Natural killer cell (primary cell): Measurements from ENCODE around the gene TSFM. TPM values are rescaled to one million over a fixed set of nuclear protein-coding genes. Genes with fewer than 3 reads are reported as not detected.

Experiments
- ATAC-seq, 3 donors: fragments of 150-1000 bp in 2 of 3; fragments of 200-7000 bp in 1 of 3; cut with Tn5 transposase; 1 replicate in 1 of 3; 2 replicates in 2 of 3; pipeline ENCODE4 v1.10.0; 2021; ENCODE audit warnings: mild to moderate bottlenecking in 2 of 3, moderate library complexity in 2 of 3
- DNase-seq, 2 donors: peaks; one replicate each; pipeline versions ENCODE4 v3.0.0 to v3.0.0-alpha.2; 2013 to 2021; ENCODE audit warnings: mixed read lengths in 1 of 2
- H3K27ac ChIP-seq: one replicate; pipeline ENCODE4 v1.5.1; 2013; ENCODE audit warnings: mild to moderate bottlenecking, low read length
- H3K27me3 ChIP-seq: one replicate; pipeline ENCODE4 v1.6.1; 2013; ENCODE audit warnings: low read length; ENCODE audit not compliant: control insufficient read depth, insufficient read depth
- H3K36me3 ChIP-seq: one replicate; pipeline ENCODE4 v1.6.1; 2013; ENCODE audit warnings: low read length; ENCODE audit not compliant: control insufficient read depth, insufficient read depth
- H3K4me1 ChIP-seq: one replicate; pipeline ENCODE4 v1.6.1; 2013; ENCODE audit warnings: low read length; ENCODE audit not compliant: control insufficient read depth, insufficient read depth
- H3K4me3 ChIP-seq: one replicate; pipeline ENCODE4 v1.5.1; 2013; ENCODE audit warnings: low read length
- H3K9me3 ChIP-seq: one replicate; pipeline ENCODE4 v1.6.1; 2013; ENCODE audit warnings: low read length; ENCODE audit not compliant: control insufficient read depth, insufficient read depth
- H3K27ac Mint-ChIP-seq, 2 donors: one replicate each; pipeline ENCODE4 v1.8.0; 2022; ENCODE audit warnings: mild to moderate bottlenecking in 2 of 2, mixed read lengths in 2 of 2, moderate library complexity in 1 of 2
- H3K27me3 Mint-ChIP-seq, 2 donors: one replicate each; pipeline ENCODE4 v1.8.0; 2022; ENCODE audit warnings: low read depth in 2 of 2, mixed read lengths in 2 of 2
- H3K36me3 Mint-ChIP-seq: one replicate; pipeline ENCODE4 v1.8.0; 2022; ENCODE audit warnings: mixed read lengths
- H3K4me1 Mint-ChIP-seq, 2 donors: one replicate each; pipeline ENCODE4 v1.8.0; 2022; ENCODE audit warnings: mixed read lengths in 2 of 2
- H3K4me3 Mint-ChIP-seq: one replicate; pipeline ENCODE4 v1.8.0; 2022; ENCODE audit warnings: mild to moderate bottlenecking, moderate library complexity, mixed read lengths
- H3K9me3 Mint-ChIP-seq, 2 donors: one replicate each; pipeline ENCODE4 v1.8.0; 2022; ENCODE audit warnings: mixed read lengths in 2 of 2
- WGBS: methylation state at CpG from one replicate; pipeline ENCODE4 v1.1.7; 2013; ENCODE audit warnings: missing lambda C conversion rate; ENCODE audit not compliant: insufficient coverage; 5-methylcytosine and 5-hydroxymethylcytosine counted together
- intact Hi-C: fragments of 100-400 bp; cut with micrococcal nuclease; formaldehyde crosslinking; loops from one replicate; pipeline ENCODE4 v1.14.2; 2022
- total RNA-seq, 4 donors: library from RNA; stranded (reverse); fragments of 120-200 nt in 1 of 4; gene quantifications; one replicate each; pipeline versions ENCODE4 v1.2.3 to v1.2.4, GENCODE V29; 2013 to 2022
- TF ChIP-seq, protein P1 (sequence below): fragments of 200-600 bp; IDR thresholded peaks from one replicate; pipeline ENCODE4 v1.8.0; 2022; ENCODE audit warnings: antibody characterized with exemption

Gene TSFM
- total RNA-seq, 3 donors from 2014 or later (not counting 1 experiment from before 2014, with no cell fraction given): 17.6 to 19.7 (median 17.7) TPM

GRCh38 chr12:57777911-57778310 lies 4.7 kb upstream of the TSFM start:
- H3K4me3 Mint-ChIP-seq: no peak overlapping the region
- H3K9me3 Mint-ChIP-seq: no peaks in the 10 kb centered on the region
- Histone ChIP-seq H3K36me3 (no peaks in the 10 kb centered on the region), H3K4me1 (peaks cover 34% of the 10 kb centered on the region), H3K27ac (no peak overlapping the region), H3K27me3 (no peaks in the 10 kb centered on the region), H3K9me3 (no peaks in the 10 kb centered on the region), H3K4me3 (no peak overlapping the region)
- DNase-seq (no peak), ATAC-seq (no peak)
- intact Hi-C loops: no loop called here
- H3K4me1 Mint-ChIP-seq: peaks cover 19% of the 10 kb centered on the region in 2 donors
- H3K27ac Mint-ChIP-seq: no peak overlapping the region
- TF ChIP-seq, protein P1, sequence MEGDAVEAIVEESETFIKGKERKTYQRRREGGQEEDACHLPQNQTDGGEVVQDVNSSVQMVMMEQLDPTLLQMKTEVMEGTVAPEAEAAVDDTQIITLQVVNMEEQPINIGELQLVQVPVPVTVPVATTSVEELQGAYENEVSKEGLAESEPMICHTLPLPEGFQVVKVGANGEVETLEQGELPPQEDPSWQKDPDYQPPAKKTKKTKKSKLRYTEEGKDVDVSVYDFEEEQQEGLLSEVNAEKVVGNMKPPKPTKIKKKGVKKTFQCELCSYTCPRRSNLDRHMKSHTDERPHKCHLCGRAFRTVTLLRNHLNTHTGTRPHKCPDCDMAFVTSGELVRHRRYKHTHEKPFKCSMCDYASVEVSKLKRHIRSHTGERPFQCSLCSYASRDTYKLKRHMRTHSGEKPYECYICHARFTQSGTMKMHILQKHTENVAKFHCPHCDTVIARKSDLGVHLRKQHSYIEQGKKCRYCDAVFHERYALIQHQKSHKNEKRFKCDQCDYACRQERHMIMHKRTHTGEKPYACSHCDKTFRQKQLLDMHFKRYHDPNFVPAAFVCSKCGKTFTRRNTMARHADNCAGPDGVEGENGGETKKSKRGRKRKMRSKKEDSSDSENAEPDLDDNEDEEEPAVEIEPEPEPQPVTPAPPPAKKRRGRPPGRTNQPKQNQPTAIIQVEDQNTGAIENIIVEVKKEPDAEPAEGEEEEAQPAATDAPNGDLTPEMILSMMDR: no peak
- H3K27me3 Mint-ChIP-seq: no peaks in the 10 kb centered on the region
- H3K36me3 Mint-ChIP-seq: no peaks in the 10 kb centered on the region
- 95% methylated on average over 6 of the region's 7 CpGs for WGBS

DNA sequence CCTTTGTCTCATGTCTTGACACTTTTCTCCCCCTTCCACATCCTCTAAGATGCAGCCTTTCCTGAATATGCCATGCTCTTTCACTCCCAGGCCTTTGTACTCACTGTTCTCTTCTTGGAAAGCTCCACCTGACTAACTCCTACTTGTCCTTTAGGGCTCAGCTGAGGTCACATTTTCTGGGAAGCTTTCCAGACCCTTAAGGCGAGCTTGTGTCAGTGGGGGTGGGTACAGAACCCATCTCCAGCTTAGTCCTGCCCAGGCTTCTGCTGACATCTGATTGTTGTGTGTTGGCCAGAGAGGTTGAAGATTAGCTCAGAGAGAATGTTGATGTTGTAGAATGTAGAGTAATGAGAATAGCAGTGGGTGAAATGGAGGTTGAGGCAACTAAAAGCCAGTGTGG lies 2.9 kb upstream of the TSFM start:
- H3K27ac ChIP-seq: no peak overlapping the region
- peaks cover 26 to 27% of the 10 kb centered on the region in 2 donors for H3K4me1 Mint-ChIP-seq

DNA sequence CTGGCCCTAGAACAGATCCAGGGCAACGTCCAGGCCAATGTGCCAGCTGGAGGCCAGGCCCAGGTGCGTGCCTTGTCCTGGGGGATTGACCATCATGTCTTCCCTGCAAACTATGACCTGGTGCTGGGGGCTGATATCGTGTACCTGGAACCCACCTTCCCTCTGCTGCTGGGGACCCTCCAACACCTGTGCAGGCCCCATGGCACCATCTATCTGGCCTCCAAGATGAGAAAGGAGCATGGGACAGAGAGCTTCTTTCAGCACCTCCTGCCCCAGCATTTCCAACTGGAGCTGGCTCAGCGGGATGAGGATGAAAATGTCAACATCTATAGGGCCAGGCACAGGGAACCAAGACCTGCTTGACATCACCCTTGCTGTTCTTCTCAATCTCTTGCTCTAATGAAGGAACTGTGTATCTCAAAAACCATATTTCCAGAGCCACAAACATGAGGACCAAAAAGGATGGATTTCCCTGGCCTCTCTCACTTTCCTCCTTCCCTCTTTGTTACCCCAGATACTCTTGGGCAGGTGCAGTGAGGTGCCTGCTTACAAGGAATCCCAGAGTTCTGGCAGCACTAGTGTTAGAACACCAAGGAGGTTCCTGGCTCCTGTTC lies 2.2 kb upstream of the TSFM start:
- Histone ChIP-seq H3K4me1 (peaks cover 36% of the 10 kb centered on the region), H3K36me3 (peaks cover 2% of the 10 kb centered on the region)

More for the DNA sequence above, 2.9 kb upstream of the TSFM start:
- Histone ChIP-seq H3K4me3 (no peak overlapping the region), H3K9me3 (no peaks in the 10 kb centered on the region), H3K36me3 (no peaks in the 10 kb centered on the region), H3K4me1 (peaks cover 36% of the 10 kb centered on the region), H3K27me3 (no peaks in the 10 kb centered on the region)
- 89% methylated on average over 1 of the region's 1 CpG for WGBS
- intact Hi-C loops: loop anchor here (5.0 kb wide), 1 partner anchor 68 kb away; the partner anchor contains the start of gene CTDSP2
- TF ChIP-seq, protein P1: no peak
- Mint-ChIP-seq H3K27me3 (no peaks in the 10 kb centered on the region), H3K4me3 (no peak overlapping the region), H3K27ac (no peak overlapping the region), H3K36me3 (no peaks in the 10 kb centered on the region), H3K9me3 (no peaks in the 10 kb centered on the region)
- no peak for DNase-seq
- no peak for ATAC-seq

More for the DNA sequence above, 2.2 kb upstream of the TSFM start:
- Mint-ChIP-seq H3K9me3 (no peaks in the 10 kb centered on the region), H3K4me1 (peaks cover 26 to 27% of the 10 kb centered on the region in 2 donors), H3K4me3 (no peak overlapping the region), H3K36me3 (no peaks in the 10 kb centered on the region), H3K27ac (no peak overlapping the region), H3K27me3 (no peaks in the 10 kb centered on the region)
- Histone ChIP-seq H3K9me3 (no peaks in the 10 kb centered on the region), H3K27me3 (no peaks in the 10 kb centered on the region), H3K4me3 (no peak overlapping the region), H3K27ac (no peak overlapping the region)
- WGBS: 86% methylated on average over 4 of the region's 4 CpGs
- DNase-seq: no peak
- intact Hi-C loops: loop anchor here (5.0 kb wide), 1 partner anchor 67 kb away; the partner anchor contains the start of gene CTDSP2
- TF ChIP-seq, protein P1: no peak
- no peak for ATAC-seq
